IMR-90 (cell line): Measurements from ENCODE around the gene INKA1. TPM values are rescaled to one million over a fixed set of nuclear protein-coding genes. Genes with fewer than 3 reads are reported as not detected.
"Not testable (repeated sequence)": the region's sequence is repeated elsewhere in the genome, so short reads cannot be mapped to it uniquely, and the experiment has no call there.

Experiments used
- ATAC-seq: fragments of 200-7000 bp; cut with Tn5 transposase; 2 replicates; pipeline ENCODE4 v1.9.1; 2020; ENCODE audit warnings: low read depth, mild to moderate bottlenecking, moderate library complexity
- BruUV-seq: library from RNA; stranded (reverse); fragments of 400-500 nt; replicated peaks from 2 replicates; lab custom pipeline; 2021; lab: Mats Ljungman, UMichigan
- CTCF ChIA-PET: fragments of 300-600 bp; formaldehyde crosslinking; extraction: SDS; loops from one replicate; lab custom pipeline; 2021; ENCODE audit warnings: antibody characterized with exemption; lab: Yijun Ruan, JAX
- POLR2A ChIA-PET: fragments of 300-600 bp; sonication (Branson Sonifier 250); formaldehyde crosslinking; loops from one replicate; lab custom pipeline; 2022; ENCODE audit warnings: antibody characterized with exemption; ENCODE audit not compliant: unreplicated experiment; lab: Charles Lee
- DNase-seq: peaks from one replicate; pipeline ENCODE4 v3.0.0; 2013
- H2AFZ ChIP-seq: replicated peaks from 2 replicates; pipeline ENCODE3; 2013; ENCODE audit warnings: low read length, mild to moderate bottlenecking; ENCODE audit not compliant: poor library complexity
- H2AK5ac ChIP-seq: 2 replicates; pipeline ENCODE4 v1.6.1; 2013; ENCODE audit warnings: low read depth, low read length, inconsistent platforms
- H2AK9ac ChIP-seq: replicated peaks from 2 replicates; pipeline ENCODE3; 2013; ENCODE audit warnings: mild to moderate bottlenecking, low read depth, low read length, moderate library complexity; ENCODE audit not compliant: poor library complexity
- H2BK120ac ChIP-seq: 2 replicates; pipeline ENCODE4 v1.6.1; 2013; ENCODE audit warnings: low read depth, low read length, inconsistent platforms
- H2BK15ac ChIP-seq: 3 replicates; pipeline ENCODE4 v1.6.1; 2013; ENCODE audit warnings: low read depth, low read length, inconsistent platforms
- H2BK20ac ChIP-seq: 2 replicates; pipeline ENCODE4 v1.6.1; 2013; ENCODE audit warnings: low read depth, mild to moderate bottlenecking, inconsistent platforms, low read length, moderate library complexity
- H2BK5ac ChIP-seq: 2 replicates; pipeline ENCODE4 v1.6.1; 2013; ENCODE audit warnings: mild to moderate bottlenecking, low read depth, low read length, inconsistent platforms; ENCODE audit not compliant: poor library complexity, severe bottlenecking
- H3K14ac ChIP-seq: replicated peaks from 2 replicates; pipeline ENCODE4 v1.6.1; 2013; ENCODE audit warnings: low read depth, low read length, inconsistent platforms
- H3K18ac ChIP-seq: 2 replicates; pipeline ENCODE4 v1.6.1; 2013; ENCODE audit warnings: low read depth, low read length, control low read depth
- H3K23ac ChIP-seq: 2 replicates; pipeline ENCODE4 v1.6.1; 2013; ENCODE audit warnings: low read depth, low read length, inconsistent platforms
- H3K27ac ChIP-seq: 2 replicates; pipeline ENCODE4 v1.5.1; 2013; ENCODE audit warnings: mild to moderate bottlenecking, control low read depth, low read length; ENCODE audit not compliant: insufficient read depth
- H3K27me3 ChIP-seq: 2 replicates; pipeline ENCODE4 v1.6.1; 2013; ENCODE audit warnings: low read length; ENCODE audit not compliant: control insufficient read depth, insufficient read depth
- H3K36me3 ChIP-seq: 2 replicates; pipeline ENCODE4 v1.6.1; 2013; ENCODE audit warnings: low read length, mixed read lengths; ENCODE audit not compliant: control insufficient read depth, insufficient read depth
- H3K4ac ChIP-seq: 2 replicates; pipeline ENCODE4 v1.6.1; 2013; ENCODE audit warnings: low read depth, low read length, inconsistent platforms
- H3K4me1 ChIP-seq: 2 replicates; pipeline ENCODE4 v1.6.1; 2013; ENCODE audit warnings: low read length, mixed read lengths; ENCODE audit not compliant: control insufficient read depth, insufficient read depth
- H3K4me2 ChIP-seq: 2 replicates; pipeline ENCODE4 v1.6.1; 2013; ENCODE audit warnings: low read depth, mild to moderate bottlenecking, control low read depth, low read length, moderate library complexity
- H3K4me3 ChIP-seq: 2 replicates; pipeline ENCODE4 v1.5.1; 2013; ENCODE audit warnings: low read depth, mild to moderate bottlenecking, control low read depth, low read length, moderate library complexity; ENCODE audit not compliant: insufficient read depth
- H3K56ac ChIP-seq: 2 replicates; pipeline ENCODE4 v1.6.1; 2013; ENCODE audit warnings: low read length, inconsistent platforms; ENCODE audit not compliant: insufficient read depth; ENCODE audit errors: extremely low read depth
- H3K79me1 ChIP-seq, 2 experiments: 2 replicates each; pipeline ENCODE4 v1.6.1; 2013; ENCODE audit warnings: low read length in 2 of 2, inconsistent platforms in 1 of 2, low read depth in 1 of 2
- H3K9ac ChIP-seq: 2 replicates; pipeline ENCODE4 v1.6.1; 2013; ENCODE audit warnings: low read depth, low read length, control low read depth
- H3K9me1 ChIP-seq: 2 replicates; pipeline ENCODE4 v1.6.1; 2013; ENCODE audit warnings: low read length, inconsistent platforms; ENCODE audit not compliant: insufficient read depth
- H3K9me3 ChIP-seq: 2 replicates; pipeline ENCODE4 v1.6.1; 2013; ENCODE audit warnings: low read length; ENCODE audit not compliant: control insufficient read depth, insufficient read depth
- H4K20me1 ChIP-seq: 2 replicates; pipeline ENCODE4 v1.6.1; 2013; ENCODE audit warnings: low read length, inconsistent platforms; ENCODE audit not compliant: insufficient read depth
- H4K5ac ChIP-seq: 2 replicates; pipeline ENCODE4 v1.6.1; 2013; ENCODE audit warnings: mild to moderate bottlenecking, low read depth, low read length, control low read depth
- H4K8ac ChIP-seq, 2 experiments: 2 replicates each; pipeline ENCODE4 v1.6.1; 2013; ENCODE audit warnings: low read depth in 2 of 2, low read length in 2 of 2, control low read depth in 1 of 2, inconsistent platforms in 1 of 2
- H4K91ac ChIP-seq: 2 replicates; pipeline ENCODE4 v1.6.1; 2013; ENCODE audit warnings: low read depth, low read length, inconsistent platforms; ENCODE audit not compliant: insufficient read depth
- WGBS, 2 experiments: methylation state at CpG; one replicate each; pipeline versions ENCODE4 v1.1.5 to v1.1.7; 2013; ENCODE audit warnings: missing lambda C conversion rate in 2 of 2; ENCODE audit not compliant: insufficient read length in 1 of 2; ENCODE audit errors: extremely low coverage in 2 of 2; 5-methylcytosine and 5-hydroxymethylcytosine counted together
- dilution Hi-C: fragments of 300-500 bp; cut with HindIII; formaldehyde crosslinking; loops from one replicate; pipeline ENCODE4 v1.14.3; 2018; ENCODE audit warnings: low sequenced_read_pairs; ENCODE audit not compliant: unreplicated experiment
- in situ Hi-C: fragments of 300-500 bp; cut with MboI; formaldehyde crosslinking; loops from 3 replicates; pipeline ENCODE4 v1.14.3; 2019; ENCODE audit warnings: low sequenced_read_pairs, inconsistent platforms, mixed read lengths
- intact Hi-C: fragments of 100-400 bp; cut with micrococcal nuclease; formaldehyde crosslinking; loops from 2 replicates; pipeline ENCODE4 v1.10.0; 2022
- polyA plus RNA-seq, 3 experiments: library from polyadenylated mRNA; depleted of rRNA; stranded (reverse); fragments of >200 nt; gene quantifications; 2 replicates each; pipeline ENCODE4 v1.2.3, GENCODE V29; 2012; ENCODE audit warnings: low replicate concordance in 1 of 3
- total RNA-seq: library from RNA; depleted of rRNA; stranded (reverse); fragments of >200 nt; gene quantifications from 2 replicates; pipeline ENCODE4 v1.2.3, GENCODE V29; 2012

INKA1 gene
- total and polyA plus RNA-seq, 2 of the 4 experiments (the other 2 are of a cell fraction), result 2.3 to 4.5 TPM

DNA sequence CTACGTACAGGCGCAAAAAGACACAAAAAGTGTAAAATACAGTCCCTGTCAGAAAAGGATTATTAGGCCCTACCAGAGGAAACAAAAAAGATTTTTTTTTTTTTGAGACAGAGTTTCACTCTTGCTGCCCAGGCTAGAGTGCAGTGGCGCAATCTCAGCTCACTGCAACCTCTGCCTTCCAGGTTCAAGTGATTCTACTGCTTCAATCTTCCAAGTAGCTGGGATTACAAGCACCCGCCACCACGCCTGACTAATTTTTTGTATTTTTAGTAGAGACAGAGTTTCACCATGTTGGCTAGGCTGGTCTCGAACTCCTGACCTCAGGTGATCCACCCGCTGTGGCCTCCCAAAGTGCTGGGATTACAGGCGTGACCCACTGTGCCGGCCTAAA lies 22.1 kb upstream of the INKA1 start:
- H2AK5ac ChIP-seq, dilution Hi-C loops, H3K9me3 ChIP-seq, H3K56ac ChIP-seq, H2BK15ac ChIP-seq, H4K91ac ChIP-seq, BruUV-seq, H2AK9ac ChIP-seq, POLR2A ChIA-PET, H3K18ac ChIP-seq, H4K8ac ChIP-seq, H2BK5ac ChIP-seq, H3K4me2 ChIP-seq, H3K4me1 ChIP-seq, H3K14ac ChIP-seq, ATAC-seq, in situ Hi-C loops, H3K9ac ChIP-seq, H3K4ac ChIP-seq, H3K23ac ChIP-seq, H2AFZ ChIP-seq, CTCF ChIA-PET, intact Hi-C loops, DNase-seq, H3K4me3 ChIP-seq, H4K5ac ChIP-seq, H2BK120ac ChIP-seq, H2BK20ac ChIP-seq, H3K27me3 ChIP-seq, H3K27ac ChIP-seq: not testable (repeated sequence)
- Histone ChIP-seq H4K20me1 (peaks cover 49% of the 10 kb centered on the region), H3K9me1 (peaks cover 11% of the 10 kb centered on the region), H3K36me3 (peaks cover 12% of the 10 kb centered on the region), H3K79me1 (peaks cover 7 to 79% of the 10 kb centered on the region in 2 experiments)
- 92% methylated on average over 2 of the region's 9 CpGs; no CpG with 5 or more reads in 1 of the 2 experiments for WGBS, 2 experiments
